OCI-LY3 (cell line): ENCODE measurements around the gene MSL1.

Experiments
- H2AFZ ChIP-seq: fragments of 200-600, 300-600 bp; shearing (Covaris generic); 2 replicates; pipeline ENCODE4 v1.6.0; 2014; ENCODE audit warnings: antibody characterized with exemption, low read depth, low read length
- H3K27ac ChIP-seq: fragments of 200-600, 300-600 bp; sonication (generic); 2 replicates; pipeline ENCODE4 v1.5.1; 2014; ENCODE audit warnings: mild to moderate bottlenecking, low read length, moderate library complexity, mixed read lengths
- H3K27me3 ChIP-seq: fragments of 200-600, 300-600 bp; sonication (generic); 2 replicates; pipeline ENCODE4 v1.6.1; 2014; ENCODE audit warnings: low read depth, low read length, mixed read lengths
- H3K36me3 ChIP-seq: fragments of 200-600, 300-600 bp; sonication (generic); replicated peaks from 2 replicates; pipeline ENCODE3; 2014; ENCODE audit warnings: low read depth, low read length, mixed read lengths
- H3K4me1 ChIP-seq: fragments of 300-600, 200-600 bp; sonication (generic); 2 replicates; pipeline ENCODE4 v1.6.1; 2014; ENCODE audit warnings: low read length, mixed read lengths
- H3K4me2 ChIP-seq: fragments of 200-600, 300-600 bp; sonication (generic); 2 replicates; pipeline ENCODE4 v1.6.1; 2014; ENCODE audit warnings: low read length, mixed read lengths
- H3K4me3 ChIP-seq: fragments of 300-600, 200-600 bp; sonication (generic); 2 replicates; pipeline ENCODE4 v1.5.1; 2014; ENCODE audit warnings: antibody characterized with exemption, mild to moderate bottlenecking, low read length, moderate library complexity
- H3K79me2 ChIP-seq: fragments of 300-600, 200-600 bp; shearing (Covaris generic); 2 replicates; pipeline ENCODE4 v1.6.1; 2014; ENCODE audit warnings: mild to moderate bottlenecking, low read length, mixed read lengths
- H3K9ac ChIP-seq: fragments of 300-600, 200-600 bp; shearing (Covaris generic); 2 replicates; pipeline ENCODE4 v1.6.0; 2014; ENCODE audit warnings: mild to moderate bottlenecking, low read length, moderate library complexity
- H3K9me3 ChIP-seq: fragments of 200-600, 300-600 bp; shearing (Covaris generic); 2 replicates; pipeline ENCODE4 v1.6.1; 2014; ENCODE audit warnings: low read length, mixed read lengths; ENCODE audit not compliant: insufficient read depth
- H4K20me1 ChIP-seq: fragments of 200-600, 300-600 bp; sonication (generic); 2 replicates; pipeline ENCODE4 v1.6.1; 2016; ENCODE audit warnings: low read length, mixed read lengths; ENCODE audit not compliant: insufficient read depth
- EZH2phosphoT487 ChIP-seq: fragments of 200-600 bp; shearing (Covaris generic); IDR thresholded peaks from 2 replicates; pipeline ENCODE4 v1.6.1; 2018; ENCODE audit warnings: antibody characterized with exemption, mixed run types, low read depth
- TF ChIP-seq, protein P1 (sequence below): fragments of 200-600, 300-600 bp; sonication (generic); IDR thresholded peaks from 2 replicates; pipeline ENCODE4 v1.5.1; 2014; ENCODE audit warnings: antibody characterized with exemption, low read length, low read depth

The MSL1 gene

DNA sequence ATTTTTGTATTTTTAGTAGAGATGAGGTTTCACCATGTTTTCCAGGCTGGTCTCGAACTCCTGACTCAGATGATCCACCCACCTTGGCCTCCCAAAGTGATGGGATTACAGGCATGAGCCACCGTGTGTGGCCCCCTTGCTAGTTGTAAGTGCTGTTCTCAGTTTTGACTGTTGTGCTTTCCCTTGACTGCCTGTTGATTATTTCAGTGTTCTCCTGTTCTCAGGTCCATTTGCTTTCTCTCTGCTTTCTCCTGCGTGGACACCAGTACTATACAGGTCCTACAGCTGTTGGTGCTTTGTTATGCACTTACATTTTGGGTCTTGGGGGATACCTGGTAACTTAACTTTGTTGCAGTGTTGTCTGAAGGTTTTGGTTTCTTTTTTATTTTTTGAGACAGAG, 26.8 kb downstream of the MSL1 start:
- Histone ChIP-seq H2AFZ (no peak overlapping the region), H3K79me2 (peaks cover 59% of the 10 kb centered on the region), H3K4me2 (no peak overlapping the region), H3K9ac (no peak overlapping the region), H4K20me1 (no peaks in the 10 kb centered on the region), H3K27ac (no peak overlapping the region), H3K36me3 (peaks cover 46% of the 10 kb centered on the region), H3K4me3 (no peak overlapping the region), H3K9me3 (no peaks in the 10 kb centered on the region), H3K4me1 (peaks cover 22% of the 10 kb centered on the region), H3K27me3 (no peaks in the 10 kb centered on the region)
- TF ChIP-seq EZH2phosphoT487 = no peak
- TF ChIP-seq, protein P1, sequence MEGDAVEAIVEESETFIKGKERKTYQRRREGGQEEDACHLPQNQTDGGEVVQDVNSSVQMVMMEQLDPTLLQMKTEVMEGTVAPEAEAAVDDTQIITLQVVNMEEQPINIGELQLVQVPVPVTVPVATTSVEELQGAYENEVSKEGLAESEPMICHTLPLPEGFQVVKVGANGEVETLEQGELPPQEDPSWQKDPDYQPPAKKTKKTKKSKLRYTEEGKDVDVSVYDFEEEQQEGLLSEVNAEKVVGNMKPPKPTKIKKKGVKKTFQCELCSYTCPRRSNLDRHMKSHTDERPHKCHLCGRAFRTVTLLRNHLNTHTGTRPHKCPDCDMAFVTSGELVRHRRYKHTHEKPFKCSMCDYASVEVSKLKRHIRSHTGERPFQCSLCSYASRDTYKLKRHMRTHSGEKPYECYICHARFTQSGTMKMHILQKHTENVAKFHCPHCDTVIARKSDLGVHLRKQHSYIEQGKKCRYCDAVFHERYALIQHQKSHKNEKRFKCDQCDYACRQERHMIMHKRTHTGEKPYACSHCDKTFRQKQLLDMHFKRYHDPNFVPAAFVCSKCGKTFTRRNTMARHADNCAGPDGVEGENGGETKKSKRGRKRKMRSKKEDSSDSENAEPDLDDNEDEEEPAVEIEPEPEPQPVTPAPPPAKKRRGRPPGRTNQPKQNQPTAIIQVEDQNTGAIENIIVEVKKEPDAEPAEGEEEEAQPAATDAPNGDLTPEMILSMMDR = no peak

DNA sequence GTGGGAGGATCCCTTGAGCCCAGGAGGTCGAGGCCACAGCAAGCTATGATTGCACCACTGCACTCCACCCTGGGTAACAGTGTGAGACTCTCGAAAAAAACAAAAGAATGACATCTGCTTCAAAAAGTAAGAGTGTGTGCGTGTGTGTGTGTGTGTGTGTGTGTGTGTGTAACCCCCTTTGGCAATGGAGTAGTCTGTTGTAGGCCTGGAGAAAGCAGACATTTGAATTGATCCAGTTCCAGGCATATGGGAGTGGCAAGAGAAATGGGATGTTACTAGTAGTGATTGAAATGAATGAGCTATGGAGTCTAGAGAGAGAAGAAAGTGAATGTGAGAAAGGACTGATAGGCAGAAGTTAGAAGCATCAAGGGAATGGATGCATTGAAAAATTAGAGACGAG, 28.5 kb downstream of the MSL1 start:
- H3K27me3 ChIP-seq = no peaks in the 10 kb centered on the region
- TF ChIP-seq, protein P1 = no peak
- no peak for TF ChIP-seq EZH2phosphoT487
- H3K4me2 ChIP-seq = no peak overlapping the region
- H3K79me2 ChIP-seq = peaks cover 76% of the 10 kb centered on the region
- H4K20me1 ChIP-seq = no peaks in the 10 kb centered on the region
- H3K4me1 ChIP-seq = peaks cover 33% of the 10 kb centered on the region
- peaks cover 53% of the 10 kb centered on the region for H3K36me3 ChIP-seq
- H3K9me3 ChIP-seq = no peaks in the 10 kb centered on the region
- H3K27ac ChIP-seq = no peak overlapping the region
- no peak overlapping the region for H2AFZ ChIP-seq
- no peak overlapping the region for H3K9ac ChIP-seq
- no peak overlapping the region for H3K4me3 ChIP-seq

DNA sequence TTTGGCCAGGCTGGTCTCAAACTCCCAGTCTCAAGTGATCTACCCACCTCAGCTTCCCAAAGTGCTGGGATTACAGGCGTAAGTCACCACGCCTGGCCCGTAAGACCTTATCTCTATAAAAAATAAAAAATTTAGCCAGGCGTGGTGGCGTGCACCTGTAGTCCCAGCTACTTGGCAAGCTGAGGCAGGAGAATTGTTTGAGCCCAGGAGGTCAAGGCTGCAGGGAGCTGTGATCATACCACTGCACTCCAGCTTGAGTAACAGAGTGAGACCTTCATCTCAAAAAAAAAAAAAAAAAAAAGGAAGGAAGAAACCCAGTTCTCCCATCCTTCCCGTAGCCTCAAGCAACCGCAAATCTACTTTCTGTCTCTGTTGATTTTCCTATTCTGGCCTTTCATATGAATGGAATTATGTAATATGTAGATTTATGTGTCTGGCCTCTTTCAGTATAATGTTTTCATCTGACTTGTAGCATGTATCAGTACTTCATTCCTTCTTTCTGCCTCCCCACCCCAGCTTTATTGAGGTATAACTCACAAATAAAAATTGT, 29.7 kb downstream of the MSL1 start:
- H3K27me3 ChIP-seq = no peaks in the 10 kb centered on the region
- H3K79me2 ChIP-seq = peaks cover 79% of the 10 kb centered on the region
- no peaks in the 10 kb centered on the region for H4K20me1 ChIP-seq
- no peak overlapping the region for H2AFZ ChIP-seq
- H3K4me2 ChIP-seq = no peak overlapping the region
- H3K9me3 ChIP-seq = no peaks in the 10 kb centered on the region
- peak overlapping the region; percentile 89 for H3K27ac ChIP-seq
- TF ChIP-seq, protein P1 = no peak
- no peak for TF ChIP-seq EZH2phosphoT487
- H3K4me3 ChIP-seq = no peak overlapping the region
- peaks cover 36% of the 10 kb centered on the region for H3K4me1 ChIP-seq
- no peak overlapping the region for H3K9ac ChIP-seq
- H3K36me3 ChIP-seq = peaks cover 58% of the 10 kb centered on the region

DNA sequence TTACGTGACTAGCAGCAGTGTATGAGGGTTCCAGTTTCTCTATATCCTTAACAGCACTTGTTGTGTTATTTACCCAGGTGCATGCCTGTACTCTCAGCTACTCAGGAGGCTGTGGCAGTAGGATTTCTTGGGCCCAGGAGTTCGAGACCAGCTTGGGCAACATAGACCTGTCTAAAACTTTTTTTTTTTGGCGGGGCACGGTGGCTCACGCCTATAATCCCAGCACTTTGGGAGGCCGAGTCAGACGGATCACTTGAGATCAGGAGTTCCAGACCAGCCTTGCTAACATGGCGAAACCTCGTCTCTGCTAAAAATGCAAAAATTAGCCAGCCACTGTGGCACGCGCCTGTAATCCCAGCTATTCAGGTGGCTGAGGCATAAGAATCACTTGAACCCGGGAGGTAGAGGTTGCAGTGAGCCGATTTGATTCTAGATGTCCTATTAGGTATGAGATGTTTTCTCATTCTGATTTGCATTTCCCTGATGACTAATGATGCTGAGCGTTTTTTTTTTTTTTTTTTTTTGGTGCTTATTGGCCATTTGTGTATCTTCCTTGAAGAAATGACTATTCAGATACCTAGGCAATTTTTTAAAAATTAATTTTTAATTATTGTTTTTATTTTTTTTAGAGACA, 31.9 kb downstream of the MSL1 start:
- Histone ChIP-seq H3K27ac (peak overlapping the region; percentile 89), H2AFZ (no peak overlapping the region), H3K27me3 (no peaks in the 10 kb centered on the region), H3K9me3 (no peaks in the 10 kb centered on the region), H3K4me3 (peak overlapping the region; percentile 24; the same call in 1 of the 2 replicates), H3K9ac (peak overlapping the region; percentile 43; the same call in 1 of the 2 replicates), H3K4me1 (peaks cover 36% of the 10 kb centered on the region), H3K79me2 (peaks cover 69% of the 10 kb centered on the region), H3K36me3 (peaks cover 45% of the 10 kb centered on the region), H3K4me2 (peak overlapping the region; percentile 44), H4K20me1 (no peaks in the 10 kb centered on the region)
- no peak for TF ChIP-seq EZH2phosphoT487
- TF ChIP-seq, protein P1 = no peak
